Gastroesophageal sphincter (tissue), 3 donors: ENCODE data around the gene RIPOR3.

Experiments used
- EP300 ChIP-seq: sonication (generic); formaldehyde crosslinking; IDR thresholded peaks from one replicate; pipeline ENCODE4 v1.6.1; 2017; ENCODE audit warnings: antibody characterized with exemption, mild to moderate bottlenecking
- TF ChIP-seq, protein P1 (sequence below), 4 experiments: fragments of 200-600 bp in 2 of 4; fragments of 450-650 bp in 2 of 4; sonication (generic) in 1 of 4; IDR thresholded peaks; one replicate each; pipeline ENCODE4 v1.5.1; 2017 to 2019; ENCODE audit warnings: antibody characterized with exemption in 4 of 4, mild to moderate bottlenecking in 2 of 4, moderate library complexity in 2 of 4

DNA sequence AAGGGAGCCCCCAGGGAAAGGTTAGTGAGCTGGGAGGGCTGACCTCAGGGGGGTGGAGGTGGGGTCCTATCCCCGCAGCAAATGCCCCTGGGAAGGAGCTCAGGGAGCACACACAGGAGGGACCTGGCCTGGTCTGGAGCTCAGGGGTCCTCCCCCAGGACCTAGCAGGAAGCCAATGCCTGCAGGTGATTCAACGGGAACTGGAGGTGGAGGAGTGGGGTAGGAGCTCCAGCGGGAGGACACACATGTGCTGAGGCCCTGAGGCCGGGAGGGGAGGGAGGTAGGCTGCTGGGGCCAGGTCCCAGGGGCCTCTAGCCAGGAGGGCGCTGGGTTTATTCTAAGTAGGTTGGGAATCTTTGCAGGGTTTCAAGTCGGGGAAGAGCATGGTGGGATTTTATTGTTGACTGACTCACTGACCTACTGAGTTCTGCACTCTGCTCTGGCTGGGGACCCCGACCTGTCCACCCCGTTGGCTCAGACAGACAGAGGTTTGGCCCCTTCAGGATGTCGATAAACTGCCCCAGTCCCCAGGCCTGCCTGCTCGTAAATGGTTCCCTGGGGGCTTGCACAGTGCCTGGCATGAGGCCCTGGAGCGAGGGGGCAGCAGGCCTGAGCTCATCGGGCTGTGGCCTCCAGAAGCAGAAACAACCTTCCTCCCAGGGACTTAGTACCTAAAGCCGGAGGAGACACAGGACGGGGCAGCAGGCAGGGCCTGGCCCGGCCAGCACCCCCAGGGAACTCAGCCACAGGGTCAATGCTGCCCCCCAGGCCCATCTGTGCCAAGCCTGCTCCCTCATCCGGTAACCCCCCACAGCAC is 62.3 kb downstream of the RIPOR3 start:
- TF ChIP-seq, protein P1, sequence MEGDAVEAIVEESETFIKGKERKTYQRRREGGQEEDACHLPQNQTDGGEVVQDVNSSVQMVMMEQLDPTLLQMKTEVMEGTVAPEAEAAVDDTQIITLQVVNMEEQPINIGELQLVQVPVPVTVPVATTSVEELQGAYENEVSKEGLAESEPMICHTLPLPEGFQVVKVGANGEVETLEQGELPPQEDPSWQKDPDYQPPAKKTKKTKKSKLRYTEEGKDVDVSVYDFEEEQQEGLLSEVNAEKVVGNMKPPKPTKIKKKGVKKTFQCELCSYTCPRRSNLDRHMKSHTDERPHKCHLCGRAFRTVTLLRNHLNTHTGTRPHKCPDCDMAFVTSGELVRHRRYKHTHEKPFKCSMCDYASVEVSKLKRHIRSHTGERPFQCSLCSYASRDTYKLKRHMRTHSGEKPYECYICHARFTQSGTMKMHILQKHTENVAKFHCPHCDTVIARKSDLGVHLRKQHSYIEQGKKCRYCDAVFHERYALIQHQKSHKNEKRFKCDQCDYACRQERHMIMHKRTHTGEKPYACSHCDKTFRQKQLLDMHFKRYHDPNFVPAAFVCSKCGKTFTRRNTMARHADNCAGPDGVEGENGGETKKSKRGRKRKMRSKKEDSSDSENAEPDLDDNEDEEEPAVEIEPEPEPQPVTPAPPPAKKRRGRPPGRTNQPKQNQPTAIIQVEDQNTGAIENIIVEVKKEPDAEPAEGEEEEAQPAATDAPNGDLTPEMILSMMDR (IDR thresholded peaks at IDR 0.05) = no peak
- TF ChIP-seq EP300 = no peak
